ENCODE measurements around the gene NPY4R.
"Not testable (repeated sequence)": the region's sequence is repeated elsewhere in the genome, so short reads cannot be mapped to it uniquely, and the experiment has no call there.

The NPY4R gene

GRCh38 chr10:46455992-46456391, 9.8 kb downstream of the NPY4R start:
- not testable (repeated sequence) for DNase-seq (ENCODE audit: low read depth in 2 of 2)

- DNase-seq (ENCODE audit: low read depth in 2 of 2), result not testable (repeated sequence)
These were observed 14.4 kb downstream of the NPY4R start for GRCh38 chr10:46451365-46451764.

GRCh38 chr10:46450829-46451228, 14.9 kb downstream of the NPY4R start:
- not testable (repeated sequence) for DNase-seq (ENCODE audit: low read depth in 2 of 2)

- not testable (repeated sequence) for DNase-seq (ENCODE audit: low read depth in 2 of 2)
These were observed 18.3 kb downstream of the NPY4R start for GRCh38 chr10:46447439-46447838.

GRCh38 chr10:46445389-46446122, 20.2 kb downstream of the NPY4R start:
- not testable (repeated sequence) for DNase-seq (ENCODE audit: low read depth in 2 of 2)

- not testable (repeated sequence) for DNase-seq (ENCODE audit: low read depth in 2 of 2)
These were observed 22.3 kb downstream of the NPY4R start for GRCh38 chr10:46443422-46443821.

- DNase-seq (ENCODE audit: low read depth in 2 of 2), result not testable (repeated sequence)
These were observed 23.0 kb downstream of the NPY4R start for GRCh38 chr10:46442706-46443275.

- DNase-seq (ENCODE audit: low read depth in 2 of 2), result not testable (repeated sequence)
These were observed 23.9 kb downstream of the NPY4R start for GRCh38 chr10:46441837-46442278.

GRCh38 chr10:46440942-46441341, 24.8 kb downstream of the NPY4R start:
- DNase-seq (ENCODE audit: low read depth in 2 of 2), result not testable (repeated sequence)

- DNase-seq (ENCODE audit: low read depth in 2 of 2), result not testable (repeated sequence)
These were observed 42.2 kb downstream of the NPY4R start for GRCh38 chr10:46423550-46423949.

- not testable (repeated sequence) for DNase-seq (ENCODE audit: low read depth in 2 of 2)
These were observed 46.0 kb downstream of the NPY4R start for GRCh38 chr10:46419570-46420379.

GRCh38 chr10:46418283-46418682, 47.5 kb downstream of the NPY4R start:
- not testable (repeated sequence) for DNase-seq (ENCODE audit: low read depth in 2 of 2)

- not testable (repeated sequence) for DNase-seq (ENCODE audit: low read depth in 2 of 2)
These were observed 50.5 kb downstream of the NPY4R start for GRCh38 chr10:46415291-46415690.

- not testable (repeated sequence) for DNase-seq (ENCODE audit: low read depth in 2 of 2)
These were observed 53.1 kb downstream of the NPY4R start for GRCh38 chr10:46412665-46413064.

GRCh38 chr10:46411123-46411522, 54.6 kb downstream of the NPY4R start:
- not testable (repeated sequence) for DNase-seq (ENCODE audit: low read depth in 2 of 2)

All from stimulated activated CD8-positive, alpha-beta memory T cell treated with anti-CD3 and anti-CD28 coated beads, Interleukin-15, amount 100 ng/mL, for 48 hours (primary cell).